Measurements from ENCODE around the gene CIT. TPM values are rescaled to one million over a fixed set of nuclear protein-coding genes. Genes with fewer than 3 reads are reported as not detected.

The CIT gene
- total and polyA plus RNA-seq, 10 of the 15 experiments (the other 5 are each of a cell fraction or from before 2014, with no cell fraction given), result 1.0 to 38.2 (median 14.9) TPM

- intact Hi-C loops (cut with micrococcal nuclease; ENCODE audit: unreplicated experiment) (no loop called here), in situ Hi-C loops (cut with MboI) (loop anchor here (25.0 kb wide), 1 partner anchor 1534 kb away; the partner anchor contains the start of gene PEBP1)
- Histone ChIP-seq H3K27ac (ENCODE audit: control insufficient read depth, insufficient read depth) (peak overlapping the region; percentile 28; the same call in 1 of the 2 replicates), H3K4me3 (peak overlapping the region; percentile 66; the same call in 1 of the 2 replicates), H2AFZ (ENCODE audit: control insufficient read depth, low read depth, low read length) (no peak overlapping the region), H3K4me1 (ENCODE audit: control insufficient read depth, insufficient read depth, low read length) (peaks cover 15% of the 10 kb centered on the region), H3K4me2 (ENCODE audit: control insufficient read depth, insufficient read depth) (peak overlapping the region; percentile 53), H3K9ac (ENCODE audit: control insufficient read depth, insufficient read depth, low read length) (no peak overlapping the region), H3K27me3 (replicated peaks in 1 of 2; ENCODE audit: control insufficient read depth in 2 of 2, insufficient read depth in 2 of 2, low read length in 1 of 2) (no peaks in the 10 kb centered on the region), H4K20me1 (ENCODE audit: control insufficient read depth, insufficient read depth) (no peaks in the 10 kb centered on the region), H3K36me3 (ENCODE audit: control insufficient read depth in 2 of 2, insufficient read depth in 2 of 2, low read length in 1 of 2) (peaks cover 14 to 30% of the 10 kb centered on the region in 2 experiments), H3K9me3 (replicated peaks; ENCODE audit: control insufficient read depth, insufficient read depth, low read length) (no peaks in the 10 kb centered on the region), H3K79me2 (ENCODE audit: control insufficient read depth, insufficient read depth, low read length) (peaks cover 40% of the 10 kb centered on the region)
- FAIRE-seq (no peak), DNase-seq (ENCODE audit: low read depth, low spot score) (no peak), ATAC-seq (no peak)
- ChIA-PET POLR2A (interaction anchor here (0.5 to 5.4 kb wide), 2 partner anchors 10 to 1610 kb away, joined by 4 to 54 read pairs; no protein-coding TSS in a partner anchor), SMC1A (ENCODE audit: uncharacterized antibody, unreplicated experiment) (interaction anchor here (6.9 kb wide), 1 partner anchor 10 kb away, joined by 83 read pairs; no protein-coding TSS in a partner anchor), CTCF (interaction anchor here (1.0 to 7.2 kb wide), 4 partner anchors 9 to 108 kb away, joined by 3 to 91 read pairs (median 4); no protein-coding TSS in a partner anchor), RAD21 (ENCODE audit: unreplicated experiment) (interaction anchor here (0.7 to 4.3 kb wide), 2 partner anchors 10 to 318 kb away, joined by 4 to 41 read pairs; partner anchors contain the start of gene BICDL1)
- no TSS peak for BruUV-seq (replicated peaks)
- TF ChIP-seq JUNB (IDR thresholded peaks at IDR 0.05), result peak; percentile 22; the same call in 1 of the 2 replicates
- no peak for TF ChIP-seq REST (IDR thresholded peaks at IDR 0.05; ENCODE audit: low read depth, low read length)
- TF ChIP-seq MYB (IDR thresholded peaks at IDR 0.05; ENCODE audit: borderline replicate concordance, low read depth, low read length), result no peak
- 0 out of 2 replicates have a peak, but pooled peaks have one; percentile 21 for TF ChIP-seq PKNOX1 (IDR thresholded peaks at IDR 0.05)
- TF ChIP-seq, protein P1, sequence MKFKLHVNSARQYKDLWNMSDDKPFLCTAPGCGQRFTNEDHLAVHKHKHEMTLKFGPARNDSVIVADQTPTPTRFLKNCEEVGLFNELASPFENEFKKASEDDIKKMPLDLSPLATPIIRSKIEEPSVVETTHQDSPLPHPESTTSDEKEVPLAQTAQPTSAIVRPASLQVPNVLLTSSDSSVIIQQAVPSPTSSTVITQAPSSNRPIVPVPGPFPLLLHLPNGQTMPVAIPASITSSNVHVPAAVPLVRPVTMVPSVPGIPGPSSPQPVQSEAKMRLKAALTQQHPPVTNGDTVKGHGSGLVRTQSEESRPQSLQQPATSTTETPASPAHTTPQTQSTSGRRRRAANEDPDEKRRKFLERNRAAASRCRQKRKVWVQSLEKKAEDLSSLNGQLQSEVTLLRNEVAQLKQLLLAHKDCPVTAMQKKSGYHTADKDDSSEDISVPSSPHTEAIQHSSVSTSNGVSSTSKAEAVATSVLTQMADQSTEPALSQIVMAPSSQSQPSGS (IDR thresholded peaks at IDR 0.05; ENCODE audit: low read length), result 0 out of 2 replicates have a peak, but pooled peaks have one; percentile 13
- no peak for TF ChIP-seq SMC3 (IDR thresholded peaks at IDR 0.05; ENCODE audit: borderline replicate concordance, low read length)
- WGBS (ENCODE audit: insufficient coverage, insufficient replicate concordance, low lambda C conversion rate, missing lambda C conversion rate), result 60% methylated on average over 3 of the region's 3 CpGs
These were observed 206.1 kb downstream of the CIT start for GRCh38 chr12:119671070-119671469.
